T-helper 2 cell treated with Interferon-gamma antibody and Interleukin-4, amounts not matched to agents 5 μg/mL and 100 μg/mL, for 36 hours (primary cell): Measurements from ENCODE around the gene IGFALS.

Source experiments
- DNase-seq: peaks from one replicate; pipeline ENCODE4 v3.0.0; 2021; ENCODE audit warnings: low spot score
- H3K27ac Mint-ChIP-seq: one replicate; pipeline ENCODE4 v1.8.0; 2021; ENCODE audit warnings: mild to moderate bottlenecking, mixed read lengths
- H3K27me3 Mint-ChIP-seq: one replicate; pipeline ENCODE4 v1.8.0; 2021; ENCODE audit warnings: low read depth, mixed read lengths
- H3K36me3 Mint-ChIP-seq: one replicate; pipeline ENCODE4 v1.8.0; 2021; ENCODE audit warnings: low read depth, mixed read lengths
- H3K4me1 Mint-ChIP-seq: one replicate; pipeline ENCODE4 v1.8.0; 2021; ENCODE audit warnings: low read depth, mixed read lengths
- H3K4me3 Mint-ChIP-seq: one replicate; pipeline ENCODE4 v1.8.0; 2022; ENCODE audit warnings: mild to moderate bottlenecking, moderate library complexity, mixed read lengths
- H3K9me3 Mint-ChIP-seq: one replicate; pipeline ENCODE4 v1.8.0; 2021; ENCODE audit warnings: mixed read lengths

The IGFALS gene

DNA sequence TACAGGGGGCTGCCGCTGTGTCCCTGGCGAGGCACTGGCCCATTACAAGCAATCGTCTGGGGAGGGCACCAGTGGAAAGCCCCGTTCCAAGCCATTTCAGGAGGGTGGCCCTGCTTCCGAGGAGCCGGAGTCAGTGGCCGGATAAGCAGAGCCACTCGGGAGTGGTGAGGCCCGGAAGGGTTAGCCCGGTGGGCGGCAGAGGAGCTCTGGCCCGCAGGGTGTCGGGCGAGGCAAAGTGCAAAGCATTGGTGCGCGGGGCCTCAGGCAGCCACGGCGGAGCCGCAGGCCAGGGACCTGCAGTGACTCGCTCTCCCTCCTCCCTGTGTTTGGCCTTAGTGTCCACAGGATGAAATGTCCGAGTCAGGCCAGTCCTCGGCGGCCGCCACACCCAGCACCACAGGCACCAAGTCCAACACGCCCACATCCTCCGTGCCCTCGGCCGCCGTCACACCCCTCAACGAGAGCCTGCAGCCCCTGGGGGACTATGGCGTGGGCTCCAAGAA, 46.8 kb downstream of the IGFALS start:
- Mint-ChIP-seq H3K4me1 (no peaks in the 10 kb centered on the region), H3K27ac (no peak overlapping the region), H3K27me3 (no peaks in the 10 kb centered on the region), H3K4me3 (no peak overlapping the region), H3K36me3 (peaks cover 4% of the 10 kb centered on the region), H3K9me3 (no peaks in the 10 kb centered on the region)
- no peak for DNase-seq

DNA sequence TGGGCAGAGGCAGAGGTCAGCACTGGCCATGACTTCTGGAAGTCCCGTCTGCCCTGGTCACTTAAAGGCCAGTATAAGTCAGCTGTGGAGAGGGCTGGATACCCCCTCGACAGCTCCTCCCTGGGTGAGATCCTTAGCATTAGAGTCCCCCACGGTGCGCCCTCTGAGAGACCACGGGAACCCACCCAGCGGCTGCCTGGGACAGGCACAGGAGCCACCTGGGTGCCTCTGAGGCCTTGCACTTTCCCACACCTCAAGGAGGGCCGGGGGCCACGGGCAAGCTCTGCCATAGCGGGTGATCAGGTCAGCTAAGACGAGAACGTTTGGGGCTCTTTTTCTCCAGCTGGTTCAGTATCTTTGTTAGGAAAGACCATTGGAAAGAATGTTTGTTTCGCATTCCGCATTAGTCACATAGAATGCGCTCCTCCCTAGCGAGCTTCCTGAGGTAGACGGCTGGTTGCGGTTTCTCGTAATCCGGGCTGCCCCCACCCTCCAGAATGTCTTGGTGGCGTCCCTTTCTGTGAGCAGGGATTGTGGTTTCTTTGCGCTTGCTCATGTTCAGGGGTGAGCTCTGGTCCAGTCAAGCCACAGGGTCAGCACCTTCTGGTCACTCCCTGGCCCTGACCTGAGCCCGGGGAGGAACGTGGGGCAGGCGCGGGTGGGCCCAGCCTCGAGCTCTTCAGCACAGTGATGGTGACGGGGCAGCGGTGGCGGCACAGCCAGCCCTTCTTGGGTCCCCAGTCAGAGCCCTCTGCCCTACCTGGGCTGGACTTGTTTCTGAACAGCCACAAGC, 47.4 kb downstream of the IGFALS start:
- no peak overlapping the region for H3K27ac Mint-ChIP-seq
- no peaks in the 10 kb centered on the region for H3K27me3 Mint-ChIP-seq
- H3K4me1 Mint-ChIP-seq: no peaks in the 10 kb centered on the region
- H3K36me3 Mint-ChIP-seq: peaks cover 5% of the 10 kb centered on the region
- DNase-seq: no peak
- H3K9me3 Mint-ChIP-seq: no peaks in the 10 kb centered on the region
- no peak overlapping the region for H3K4me3 Mint-ChIP-seq

DNA sequence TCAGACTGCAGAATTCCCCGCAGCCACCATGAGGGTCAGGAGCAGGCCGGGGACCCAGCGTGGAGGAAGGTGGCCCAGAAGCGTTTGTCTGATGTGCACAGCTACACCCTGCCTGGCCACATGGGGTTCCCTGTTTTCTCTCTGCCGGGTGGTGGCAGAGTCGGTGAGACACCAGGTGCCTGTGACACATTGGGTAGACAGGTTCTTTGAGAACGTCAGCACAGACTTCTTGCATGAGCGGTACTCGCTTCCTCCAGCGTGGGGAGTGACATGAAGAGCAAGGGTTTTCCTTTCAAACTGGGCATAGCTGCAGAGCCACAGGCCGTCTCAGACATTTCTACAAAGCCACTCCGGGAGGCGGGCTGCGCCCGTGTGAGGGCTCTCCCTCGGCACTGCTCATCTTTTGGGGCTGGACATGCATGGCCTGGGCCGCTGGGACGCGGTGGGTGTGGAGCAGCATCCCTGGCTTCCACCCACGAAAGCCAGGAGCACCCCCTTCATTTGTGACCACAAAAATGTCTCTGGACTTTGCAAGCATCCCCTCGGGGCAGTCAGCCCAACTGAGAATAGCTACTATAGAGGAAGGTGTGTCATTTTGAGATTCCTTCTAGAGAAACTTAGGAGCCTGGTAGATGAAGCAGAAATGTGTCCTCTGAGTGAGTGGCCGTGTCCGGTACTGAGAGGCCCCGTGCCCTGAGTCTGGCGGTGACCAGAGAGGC, 48.2 kb downstream of the IGFALS start:
- Mint-ChIP-seq H3K4me3 (no peak overlapping the region), H3K36me3 (peaks cover 5% of the 10 kb centered on the region), H3K27ac (no peak overlapping the region), H3K4me1 (no peaks in the 10 kb centered on the region), H3K27me3 (no peaks in the 10 kb centered on the region), H3K9me3 (no peaks in the 10 kb centered on the region)
- DNase-seq: no peak

DNA sequence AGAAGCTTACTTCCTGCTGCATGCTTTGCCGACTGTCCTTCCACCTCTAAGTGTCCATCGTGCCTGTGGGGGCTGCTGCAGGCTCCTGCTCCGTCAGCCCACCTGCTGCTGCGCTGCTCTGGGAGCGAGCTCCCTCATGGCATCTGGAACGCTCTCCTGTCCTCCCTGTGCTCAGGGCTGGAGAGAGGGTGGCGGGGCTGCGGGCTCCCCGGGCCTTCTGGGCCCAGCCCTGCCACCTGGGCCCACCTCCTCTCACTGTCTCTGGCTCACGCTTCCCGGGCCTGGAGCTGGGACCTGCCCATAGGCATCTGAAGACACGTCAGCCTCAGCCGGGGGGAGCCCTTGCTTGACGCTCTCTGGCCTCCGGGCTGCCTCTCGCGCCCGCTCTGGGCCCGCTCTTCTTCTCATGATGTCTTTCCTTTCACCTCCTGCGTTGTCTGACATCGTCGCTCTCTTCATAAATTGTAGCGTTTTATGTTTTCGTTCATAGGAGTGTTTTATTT, 49.1 kb downstream of the IGFALS start:
- Mint-ChIP-seq H3K36me3 (peaks cover 5% of the 10 kb centered on the region), H3K27ac (no peak overlapping the region), H3K27me3 (no peaks in the 10 kb centered on the region), H3K9me3 (no peaks in the 10 kb centered on the region), H3K4me3 (no peak overlapping the region), H3K4me1 (no peaks in the 10 kb centered on the region)
- DNase-seq: no peak

DNA sequence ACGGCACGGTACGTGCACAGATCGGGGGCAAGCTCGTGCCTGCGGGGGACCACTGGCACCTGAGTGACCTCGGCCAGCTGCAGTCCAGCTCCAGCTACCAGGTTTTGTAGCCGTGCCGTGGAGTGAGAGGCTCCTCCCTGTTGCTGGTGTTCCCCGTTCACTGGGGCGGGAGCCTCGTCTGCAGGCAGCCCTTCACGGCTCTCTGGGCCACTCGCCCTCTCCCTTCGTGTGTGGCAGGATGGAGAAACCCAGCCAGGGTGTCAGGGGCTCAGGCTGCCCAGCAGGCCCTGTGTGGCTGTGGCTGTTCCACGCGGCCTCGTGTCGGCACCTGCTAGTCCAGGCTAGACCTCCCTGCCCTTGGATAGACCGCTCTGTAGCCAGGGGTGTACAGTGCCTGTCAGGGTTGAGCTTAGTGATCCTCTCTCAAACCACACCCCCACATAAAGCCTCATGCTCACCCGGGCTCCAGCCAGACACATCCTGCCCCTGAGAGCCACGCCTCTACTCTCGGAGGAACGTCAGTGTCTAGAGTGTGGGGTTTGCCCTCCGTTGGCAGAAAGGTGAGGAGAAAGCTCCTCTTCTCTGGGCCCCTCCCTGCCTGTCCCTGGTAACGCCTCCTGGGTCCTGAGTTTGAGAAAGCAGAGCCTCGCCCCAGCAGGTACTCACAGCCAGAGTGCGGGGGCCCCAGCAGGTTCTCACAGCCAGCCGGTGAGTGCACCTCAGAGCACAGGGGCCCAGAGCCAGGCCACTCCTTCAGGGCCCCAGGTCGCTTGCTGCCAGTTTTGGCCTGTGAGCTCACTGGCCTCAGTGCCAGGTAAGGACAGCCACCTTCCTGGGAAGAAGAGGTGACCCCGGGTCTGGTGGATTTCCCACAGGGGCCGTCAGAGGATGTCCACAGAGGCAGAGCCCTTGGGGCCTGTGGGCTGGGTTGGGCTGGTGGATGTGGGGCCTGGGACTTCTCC, 49.8 kb downstream of the IGFALS start:
- Mint-ChIP-seq H3K4me1 (no peaks in the 10 kb centered on the region), H3K27ac (no peak overlapping the region), H3K4me3 (no peak overlapping the region), H3K27me3 (no peaks in the 10 kb centered on the region), H3K9me3 (no peaks in the 10 kb centered on the region), H3K36me3 (peaks cover 5% of the 10 kb centered on the region)
- no peak for DNase-seq

DNA sequence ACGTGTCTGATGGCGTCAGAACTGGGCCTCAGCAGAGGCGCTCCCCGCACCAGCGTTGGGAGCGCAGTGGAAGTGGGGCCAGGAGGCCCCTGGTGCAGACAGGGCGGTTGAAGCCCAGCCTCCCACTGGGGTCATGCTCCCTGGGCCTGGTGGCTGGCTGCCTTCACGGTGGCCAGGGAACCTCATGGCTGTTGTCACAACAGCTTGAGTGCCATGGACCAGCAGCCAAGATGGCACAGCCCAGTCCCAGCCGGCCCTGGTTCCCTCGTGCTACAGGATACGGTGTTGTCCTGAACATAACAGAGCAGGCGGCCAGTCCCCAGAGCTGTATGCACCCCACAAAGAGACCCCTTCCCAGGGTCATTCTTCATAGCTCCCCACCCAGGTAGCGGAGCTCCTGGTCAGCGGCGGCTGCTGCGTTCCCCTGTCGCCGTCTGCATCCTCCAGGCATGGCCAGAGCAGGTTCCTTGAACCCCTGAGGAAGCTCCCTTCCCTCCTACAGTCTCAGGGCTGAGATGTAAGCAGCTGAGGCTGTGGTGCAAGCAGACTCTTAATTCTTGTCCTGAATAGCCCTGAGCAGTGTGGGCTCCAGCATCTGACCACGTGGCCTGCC, 51.8 kb downstream of the IGFALS start:
- H3K36me3 Mint-ChIP-seq: peaks cover 3% of the 10 kb centered on the region

DNA sequence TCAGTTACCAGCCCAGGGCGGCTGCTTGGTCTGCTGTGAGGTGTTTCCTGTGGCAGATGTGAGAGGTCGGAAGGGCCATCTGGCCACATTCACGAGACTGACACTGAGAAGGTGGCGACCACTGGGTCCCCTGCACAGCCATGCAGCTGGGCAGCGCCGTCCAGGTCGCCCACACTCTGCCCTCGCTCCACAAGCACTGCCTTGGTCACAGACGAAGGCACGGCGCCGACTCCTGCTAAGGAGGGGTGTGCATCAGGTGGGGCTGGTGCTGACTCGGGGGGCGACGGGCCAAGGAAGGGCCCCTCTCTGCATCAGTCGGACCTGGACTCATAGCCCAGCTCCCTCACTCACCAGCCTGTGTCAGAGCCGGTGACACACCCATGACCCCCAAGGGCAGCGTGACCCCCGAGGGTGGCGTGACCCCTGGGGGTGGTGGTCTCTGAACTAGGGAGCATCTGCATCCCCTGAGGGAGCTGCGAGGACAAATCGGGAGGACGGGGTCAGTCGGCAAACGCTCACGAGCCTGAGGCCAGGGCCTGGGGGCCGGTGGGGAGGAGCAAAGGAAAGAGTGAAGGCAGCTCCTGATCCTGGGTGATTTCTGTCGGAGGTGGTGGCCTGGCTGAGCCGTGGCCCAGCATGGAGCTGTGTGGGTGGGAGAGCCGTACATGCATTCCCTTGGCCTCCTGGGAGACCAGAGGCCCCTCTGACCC, 52.6 kb downstream of the IGFALS start:
- Mint-ChIP-seq H3K36me3 (peaks cover 3% of the 10 kb centered on the region), H3K4me1 (no peaks in the 10 kb centered on the region), H3K27ac (no peak overlapping the region), H3K27me3 (no peaks in the 10 kb centered on the region), H3K9me3 (no peaks in the 10 kb centered on the region), H3K4me3 (no peak overlapping the region)
- DNase-seq: no peak

More for the DNA sequence above, 51.8 kb downstream of the IGFALS start:
- no peak overlapping the region for H3K27ac Mint-ChIP-seq
- no peak overlapping the region for H3K4me3 Mint-ChIP-seq
- no peaks in the 10 kb centered on the region for H3K27me3 Mint-ChIP-seq
- H3K9me3 Mint-ChIP-seq: no peaks in the 10 kb centered on the region
- no peak for DNase-seq
- no peaks in the 10 kb centered on the region for H3K4me1 Mint-ChIP-seq
